ENCODE data around the gene ISLR.

ISLR gene

GRCh38 chr15:74174219-74174957, 878 bp downstream of the ISLR start:
- no peak for DNase-seq

GRCh38 chr15:74174958-74175253, 1.4 kb downstream of the ISLR start:
- DNase-seq = no peak

- DNase-seq = no peak
Measured at GRCh38 chr15:74175271-74176191, 2.0 kb downstream of the ISLR start.

- DNase-seq = no peak
Measured at GRCh38 chr15:74176262-74177214, 3.0 kb downstream of the ISLR start.

- DNase-seq = no peak
Measured at GRCh38 chr15:74178326-74179100, 5.0 kb downstream of the ISLR start.

GRCh38 chr15:74179101-74179841, 5.8 kb downstream of the ISLR start:
- peak; percentile 37 to 82 for DNase-seq

GRCh38 chr15:74179983-74180880, 6.7 kb downstream of the ISLR start:
- DNase-seq = no peak

GRCh38 chr15:74180881-74181602, 7.5 kb downstream of the ISLR start:
- no peak for DNase-seq

- no peak for DNase-seq
Measured at GRCh38 chr15:74182131-74182530, 8.6 kb downstream of the ISLR start.

- no peak for DNase-seq
Measured at GRCh38 chr15:74184582-74185091, 11.1 kb downstream of the ISLR start.

GRCh38 chr15:74185710-74186348, 12.3 kb downstream of the ISLR start:
- DNase-seq = no peak

- no peak for DNase-seq
Measured at GRCh38 chr15:74188216-74188615, 14.7 kb downstream of the ISLR start.

- no peak for DNase-seq
Measured at GRCh38 chr15:74191798-74192197, 18.3 kb downstream of the ISLR start.

- DNase-seq = no peak
Measured at GRCh38 chr15:74192751-74193150, 19.2 kb downstream of the ISLR start.

- DNase-seq = peak; percentile 37 to 77
Measured at GRCh38 chr15:74193299-74193718, 19.8 kb downstream of the ISLR start.

- DNase-seq = no peak
Measured at GRCh38 chr15:74193905-74194304, 20.4 kb downstream of the ISLR start.

GRCh38 chr15:74194572-74195559, 21.4 kb downstream of the ISLR start:
- no peak for DNase-seq

- DNase-seq = peak; percentile 48 to 94
Measured at GRCh38 chr15:74196175-74196574, 22.7 kb downstream of the ISLR start.
